ENCODE results near the gene PANX2. TPM values are rescaled to one million over a fixed set of nuclear protein-coding genes. Genes with fewer than 3 reads are reported as not detected.

The PANX2 gene
- polyA plus RNA-seq, 1 experiment: 1.4 TPM

GRCh38 chr22:50177537-50178470 is 7.3 kb downstream of the PANX2 start:
- no peak for TF ChIP-seq CTCF (IDR thresholded peaks at IDR 0.05; ENCODE audit: insufficient read depth, low read depth, low read length)
- Histone ChIP-seq H3K36me3 (ENCODE audit: control insufficient read depth, insufficient read depth, low read length) (no peaks in the 10 kb centered on the region), H3K27me3 (ENCODE audit: control insufficient read depth, insufficient read depth, low read length) (no peaks in the 10 kb centered on the region), H3K4me3 (ENCODE audit: low read depth, low read length) (no peak overlapping the region)
- DNase-seq (ENCODE audit: low read depth): no peak
- ChIA-PET POLR2A (no interaction called here), CTCF (no interaction called here)

GRCh38 chr22:50178471-50178864 is 7.9 kb downstream of the PANX2 start:
- POLR2A ChIA-PET: no interaction called here
- Histone ChIP-seq H3K36me3 (ENCODE audit: control insufficient read depth, insufficient read depth, low read length) (no peaks in the 10 kb centered on the region), H3K4me3 (ENCODE audit: low read depth, low read length) (no peak overlapping the region), H3K27me3 (ENCODE audit: control insufficient read depth, insufficient read depth, low read length) (no peaks in the 10 kb centered on the region)
- DNase-seq (ENCODE audit: low read depth): no peak
- CTCF ChIA-PET: no interaction called here
- TF ChIP-seq CTCF (IDR thresholded peaks at IDR 0.05; ENCODE audit: insufficient read depth, low read depth, low read length): no peak

GRCh38 chr22:50178871-50179869 is 8.6 kb downstream of the PANX2 start:
- DNase-seq (ENCODE audit: low read depth): no peak
- no peak overlapping the region for H3K4me3 ChIP-seq (ENCODE audit: low read depth, low read length)
- CTCF ChIA-PET: no interaction called here
- H3K36me3 ChIP-seq (ENCODE audit: control insufficient read depth, insufficient read depth, low read length): no peaks in the 10 kb centered on the region
- H3K27me3 ChIP-seq (ENCODE audit: control insufficient read depth, insufficient read depth, low read length): no peaks in the 10 kb centered on the region
- no peak for TF ChIP-seq CTCF (IDR thresholded peaks at IDR 0.05; ENCODE audit: insufficient read depth, low read depth, low read length)
- POLR2A ChIA-PET: no interaction called here

GRCh38 chr22:50179937-50180726 is 9.6 kb downstream of the PANX2 start:
- no peak overlapping the region for H3K4me3 ChIP-seq (ENCODE audit: low read depth, low read length)
- no peaks in the 10 kb centered on the region for H3K27me3 ChIP-seq (ENCODE audit: control insufficient read depth, insufficient read depth, low read length)
- no peak for TF ChIP-seq CTCF (IDR thresholded peaks at IDR 0.05; ENCODE audit: insufficient read depth, low read depth, low read length)
- POLR2A ChIA-PET: no interaction called here
- no peak for DNase-seq (ENCODE audit: low read depth)
- CTCF ChIA-PET: no interaction called here
- no peaks in the 10 kb centered on the region for H3K36me3 ChIP-seq (ENCODE audit: control insufficient read depth, insufficient read depth, low read length)
